Naive B cell (primary cell): Measurements from ENCODE around the gene CIB2. TPM values are rescaled to one million over a fixed set of nuclear protein-coding genes. Genes with fewer than 3 reads are reported as not detected.
A peak's percentile ranks its signal among the peaks of the same experiment; 100 is the strongest.

Experiments
- ATAC-seq, 2 donors: fragments of 150-1000 bp; cut with Tn5 transposase; 2 replicates each; pipeline ENCODE4 v1.10.0; 2021; ENCODE audit warnings: low read depth in 2 of 2, mild to moderate bottlenecking in 2 of 2, moderate library complexity in 2 of 2
- DNase-seq: peaks from one replicate; pipeline ENCODE4 v3.0.0; 2022
- H3K27ac Mint-ChIP-seq, 6 donors: one replicate each; pipeline ENCODE4 v1.8.0; 2020 to 2022; ENCODE audit warnings: mild to moderate bottlenecking in 6 of 6, mixed read lengths in 6 of 6, moderate library complexity in 5 of 6, inconsistent platforms in 2 of 6
- H3K27me3 Mint-ChIP-seq, 3 donors: one replicate each; pipeline ENCODE4 v1.8.0; 2021 to 2022; ENCODE audit warnings: mixed read lengths in 3 of 3, mild to moderate bottlenecking in 1 of 3
- H3K36me3 Mint-ChIP-seq, 2 donors: one replicate each; pipeline ENCODE4 v1.8.0; 2020 to 2022; ENCODE audit warnings: mixed read lengths in 2 of 2, inconsistent platforms in 1 of 2, mild to moderate bottlenecking in 1 of 2
- H3K4me1 Mint-ChIP-seq, 3 donors: one replicate each; pipeline ENCODE4 v1.8.0; 2020 to 2022; ENCODE audit warnings: mixed read lengths in 3 of 3, inconsistent platforms in 1 of 3, mild to moderate bottlenecking in 1 of 3, moderate library complexity in 1 of 3
- H3K4me3 Mint-ChIP-seq, 8 donors: one replicate each; pipeline ENCODE4 v1.8.0; 2020 to 2022; ENCODE audit warnings: mild to moderate bottlenecking in 8 of 8, mixed read lengths in 8 of 8, moderate library complexity in 8 of 8, inconsistent platforms in 2 of 8
- H3K9me3 Mint-ChIP-seq, 7 donors: one replicate each; pipeline ENCODE4 v1.8.0; 2020 to 2022; ENCODE audit warnings: mixed read lengths in 7 of 7, mild to moderate bottlenecking in 5 of 7, inconsistent platforms in 2 of 7, moderate library complexity in 1 of 7
- polyA plus RNA-seq, 6 donors: library from polyadenylated mRNA; unstranded; fragments of 300-500 nt; fragmentation: Illumina TruSeq; gene quantifications; one replicate each; pipeline ENCODE4 v1.2.3, GENCODE V29; 2021; ENCODE audit warnings: low read depth in 6 of 6

CIB2 gene
- polyA plus RNA-seq, 6 donors from 2014 or later: 0.57 to 2.6 (median 0.82) TPM; not detected in 1

DNA sequence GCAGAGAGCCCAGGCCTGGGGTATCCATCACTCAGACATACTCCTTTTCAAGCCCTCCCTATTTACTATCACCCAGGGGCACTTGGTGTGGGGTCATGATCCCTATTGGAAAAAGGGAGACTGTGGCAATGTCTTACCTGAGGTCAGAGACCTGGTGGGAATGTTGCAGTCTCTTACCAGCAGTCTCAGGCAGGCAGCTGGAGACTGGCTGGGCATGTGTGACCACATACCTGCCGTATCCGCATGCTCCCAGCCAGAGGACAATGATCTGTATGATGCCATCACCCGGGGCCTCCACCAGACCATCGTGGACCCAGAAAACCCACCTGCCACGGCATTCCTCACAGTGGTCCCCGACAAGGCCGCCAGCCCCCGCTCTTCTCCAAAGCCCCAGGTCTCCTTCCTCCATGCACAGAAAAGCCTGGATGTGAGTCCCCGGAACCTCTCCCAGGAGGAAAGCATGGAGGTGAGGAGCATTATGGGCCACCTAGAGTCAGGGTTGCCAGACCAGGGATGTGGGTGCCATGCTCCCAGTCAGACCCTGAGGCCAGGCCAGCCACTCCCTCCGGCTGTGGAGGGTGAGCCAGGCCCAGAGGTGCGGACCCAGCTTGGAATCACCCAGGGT is 33.0 kb downstream of the CIB2 start:
- ATAC-seq (no peak), DNase-seq (no peak)
- no peaks in the 10 kb centered on the region for H3K4me1 Mint-ChIP-seq
- H3K27ac Mint-ChIP-seq: no peak overlapping the region
- H3K36me3 Mint-ChIP-seq: no peaks in the 10 kb centered on the region
- H3K9me3 Mint-ChIP-seq: no peaks in the 10 kb centered on the region
- peaks cover 0 to 5% (median 0%) of the 10 kb centered on the region in 3 donors for H3K27me3 Mint-ChIP-seq
- H3K4me3 Mint-ChIP-seq: no peak overlapping the region

DNA sequence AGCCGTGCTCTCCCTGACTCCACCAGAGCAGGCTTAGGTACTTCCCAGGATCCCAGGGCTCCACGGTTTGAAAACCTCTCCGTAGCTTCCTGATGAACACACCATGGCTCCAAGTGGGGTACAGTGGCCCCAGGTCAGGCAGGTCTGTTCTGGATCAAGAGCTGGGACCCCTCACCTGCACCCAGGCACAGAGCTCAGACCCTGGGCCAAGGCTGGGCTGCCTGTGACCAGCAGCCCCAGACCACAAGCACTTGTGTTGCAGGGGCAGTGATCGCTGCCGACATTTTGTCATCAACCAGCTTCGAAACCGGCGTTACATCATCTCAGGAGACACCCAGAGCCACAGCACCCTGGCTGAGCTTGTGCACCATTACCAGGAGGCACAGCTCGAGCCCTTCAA is 33.6 kb downstream of the CIB2 start:
- H3K9me3 Mint-ChIP-seq: no peaks in the 10 kb centered on the region
- peak overlapping the region in 1 of 8 donors; percentile 56 for H3K4me3 Mint-ChIP-seq
- ATAC-seq (no peak), DNase-seq (no peak)
- no peak overlapping the region for H3K27ac Mint-ChIP-seq
- no peaks in the 10 kb centered on the region for H3K36me3 Mint-ChIP-seq
- no peaks in the 10 kb centered on the region for H3K4me1 Mint-ChIP-seq
- H3K27me3 Mint-ChIP-seq: peaks cover 0 to 5% (median 0%) of the 10 kb centered on the region in 3 donors

DNA sequence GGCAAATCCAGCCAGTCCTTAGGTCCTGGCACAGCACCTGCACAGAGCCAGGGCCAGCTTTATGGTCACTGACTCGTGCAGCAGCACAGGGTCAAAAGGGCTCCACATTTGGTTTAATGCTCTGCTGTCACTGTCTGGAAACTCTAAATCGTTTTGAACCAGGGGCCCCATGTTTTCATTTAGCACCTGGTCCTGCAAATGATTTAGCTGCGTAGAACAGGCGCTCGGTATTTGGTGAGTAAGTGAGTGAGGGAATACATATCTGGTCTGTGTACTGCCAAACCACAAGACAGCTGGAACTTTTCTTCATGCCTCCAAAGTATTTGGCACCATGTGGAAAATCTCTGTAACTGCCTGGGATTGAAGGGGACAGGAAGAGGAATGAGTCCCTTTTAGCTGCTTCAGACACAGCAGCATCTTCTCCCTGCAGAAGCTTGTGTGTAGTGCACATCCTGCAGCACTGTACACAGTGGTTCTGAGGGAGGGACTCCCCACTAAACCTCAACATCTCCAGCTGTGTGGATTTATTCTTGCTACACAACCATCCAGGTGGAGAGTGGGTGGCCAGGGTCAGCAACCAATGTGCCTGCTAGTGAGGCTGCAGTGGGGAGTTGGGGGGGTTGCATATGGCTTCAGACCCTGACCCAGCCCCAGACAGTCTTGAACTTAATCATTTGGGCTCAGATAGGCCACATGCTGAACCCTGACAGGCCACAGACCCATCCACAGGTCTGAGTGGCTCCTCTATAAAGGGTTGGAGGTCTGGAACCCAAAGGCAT is 37.8 kb downstream of the CIB2 start:
- peak overlapping the region in 1 of 6 donors; percentile 37 for H3K27ac Mint-ChIP-seq
- ATAC-seq: no peak
- H3K36me3 Mint-ChIP-seq: no peaks in the 10 kb centered on the region

DNA sequence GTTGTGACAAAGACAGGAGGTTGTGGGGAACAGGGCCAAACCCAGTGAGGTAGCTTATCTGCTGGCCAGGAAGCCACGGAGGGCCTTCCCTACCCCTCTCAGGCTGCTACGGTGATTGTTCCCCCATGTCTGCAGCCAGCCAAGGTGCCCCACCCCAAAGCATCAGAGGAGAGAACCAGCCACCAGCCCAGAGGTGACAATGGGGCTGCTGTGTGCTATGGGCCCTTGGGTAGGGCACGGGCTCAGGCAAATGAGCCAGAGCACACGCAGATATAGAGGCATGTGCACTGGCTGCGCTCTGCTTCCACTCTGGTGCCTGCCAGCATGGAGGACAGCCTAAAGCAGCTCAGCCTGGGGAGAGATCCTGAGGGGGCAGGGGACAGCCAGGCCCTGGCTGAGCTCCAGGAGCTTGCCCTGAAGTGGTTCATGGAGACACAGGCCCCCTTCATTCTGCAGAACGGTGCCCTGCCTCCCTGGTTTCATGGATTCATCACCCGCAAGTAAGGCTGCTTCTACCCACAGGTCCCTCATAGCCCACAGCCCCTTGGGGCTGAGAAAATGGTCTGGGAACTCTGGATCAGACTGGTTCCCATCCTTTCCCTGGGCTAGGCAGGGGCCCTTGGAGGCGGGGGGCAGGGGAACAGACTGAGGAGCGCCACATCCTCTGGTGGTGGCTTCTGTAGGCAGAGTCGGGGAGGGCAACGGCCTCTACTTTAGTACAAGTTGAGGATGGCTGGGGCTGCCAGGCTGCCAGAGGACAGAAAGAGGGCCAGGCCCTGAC is 38.8 kb downstream of the CIB2 start, which contains the start of gene SH2D7:
Gene SH2D7, plus strand, starts transcription at position 301 of the 781 bp plus-strand sequence. Its CDS starts 24 bp downstream, at position 325.
- Mint-ChIP-seq H3K9me3 (no peaks in the 10 kb centered on the region), H3K4me1 (peaks cover 5 to 13% (median 13%) of the 10 kb centered on the region in 3 donors), H3K36me3 (no peaks in the 10 kb centered on the region), H3K27me3 (peaks cover 0 to 5% (median 0%) of the 10 kb centered on the region in 3 donors), H3K27ac (peak within 1 kb of the TSS in 1 of 6 donors; percentile 37), H3K4me3 (no peak within 1 kb of the TSS)
- ATAC-seq: no peak
- no peak for DNase-seq

More for the DNA sequence above, 37.8 kb downstream of the CIB2 start:
- H3K4me1 Mint-ChIP-seq: peaks cover 0 to 5% (median 4%) of the 10 kb centered on the region in 3 donors
- H3K27me3 Mint-ChIP-seq: peaks cover 0 to 5% (median 0%) of the 10 kb centered on the region in 3 donors
- no peak overlapping the region for H3K4me3 Mint-ChIP-seq
- no peak for DNase-seq
- no peaks in the 10 kb centered on the region for H3K9me3 Mint-ChIP-seq

DNA sequence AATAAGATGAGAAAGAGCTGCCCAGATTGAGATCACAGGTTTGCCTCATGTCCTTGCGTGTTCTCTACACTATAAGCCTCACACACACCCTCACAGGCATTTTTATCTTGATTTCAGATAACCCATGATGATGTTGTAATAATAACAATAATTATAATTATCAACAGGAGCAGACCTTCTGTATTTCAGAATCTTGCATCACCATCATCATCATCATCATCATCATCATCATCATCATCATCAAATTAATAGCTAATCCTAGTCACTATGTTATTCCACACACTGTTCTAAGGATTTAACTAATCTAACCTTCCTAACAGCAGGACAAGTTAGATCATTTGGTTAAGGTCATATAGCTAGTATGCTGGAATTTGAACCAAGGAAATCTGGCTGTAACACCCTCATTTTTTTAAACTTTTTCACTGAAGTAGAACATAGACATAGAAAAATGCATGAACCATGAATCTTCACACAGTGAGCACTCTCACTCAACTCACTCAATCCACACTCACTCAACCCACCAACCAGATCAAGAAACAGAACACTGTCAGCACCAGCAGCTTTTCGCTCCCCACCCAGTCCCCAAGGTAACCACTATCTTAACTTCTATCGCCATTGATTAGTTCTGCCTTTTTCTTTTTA is 40.7 kb downstream of the CIB2 start:
- DNase-seq (no peak), ATAC-seq (no peak)
- Mint-ChIP-seq H3K27me3 (peaks cover 0 to 5% (median 0%) of the 10 kb centered on the region in 3 donors), H3K9me3 (no peaks in the 10 kb centered on the region), H3K4me3 (no peak overlapping the region), H3K36me3 (no peaks in the 10 kb centered on the region), H3K27ac (peak overlapping the region in 1 of 6 donors; percentile 92), H3K4me1 (peaks cover 5 to 16% (median 13%) of the 10 kb centered on the region in 3 donors)

DNA sequence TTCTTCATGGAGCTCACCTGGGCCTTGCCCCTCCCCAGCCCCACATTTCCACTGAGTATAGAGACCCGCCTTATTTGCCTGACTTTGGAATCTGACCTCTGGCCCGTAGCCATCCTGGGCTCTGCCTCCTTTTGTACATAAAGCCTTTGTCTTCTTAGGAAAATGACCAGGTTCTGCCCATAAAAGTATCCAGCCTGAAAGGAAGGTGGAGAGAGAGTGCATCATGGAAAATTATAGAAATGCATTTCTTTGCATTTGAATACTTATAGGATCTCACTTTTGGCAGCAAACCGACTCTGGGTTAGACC is 42.5 kb downstream of the CIB2 start:
- DNase-seq (no peak), ATAC-seq (no peak)
- no peaks in the 10 kb centered on the region for H3K36me3 Mint-ChIP-seq
- H3K4me1 Mint-ChIP-seq: peaks cover 9 to 16% (median 13%) of the 10 kb centered on the region in 3 donors
- peak overlapping the region in 1 of 6 donors; percentile 67 for H3K27ac Mint-ChIP-seq
- H3K9me3 Mint-ChIP-seq: no peaks in the 10 kb centered on the region
- H3K27me3 Mint-ChIP-seq: no peaks in the 10 kb centered on the region
- H3K4me3 Mint-ChIP-seq: no peak overlapping the region

DNA sequence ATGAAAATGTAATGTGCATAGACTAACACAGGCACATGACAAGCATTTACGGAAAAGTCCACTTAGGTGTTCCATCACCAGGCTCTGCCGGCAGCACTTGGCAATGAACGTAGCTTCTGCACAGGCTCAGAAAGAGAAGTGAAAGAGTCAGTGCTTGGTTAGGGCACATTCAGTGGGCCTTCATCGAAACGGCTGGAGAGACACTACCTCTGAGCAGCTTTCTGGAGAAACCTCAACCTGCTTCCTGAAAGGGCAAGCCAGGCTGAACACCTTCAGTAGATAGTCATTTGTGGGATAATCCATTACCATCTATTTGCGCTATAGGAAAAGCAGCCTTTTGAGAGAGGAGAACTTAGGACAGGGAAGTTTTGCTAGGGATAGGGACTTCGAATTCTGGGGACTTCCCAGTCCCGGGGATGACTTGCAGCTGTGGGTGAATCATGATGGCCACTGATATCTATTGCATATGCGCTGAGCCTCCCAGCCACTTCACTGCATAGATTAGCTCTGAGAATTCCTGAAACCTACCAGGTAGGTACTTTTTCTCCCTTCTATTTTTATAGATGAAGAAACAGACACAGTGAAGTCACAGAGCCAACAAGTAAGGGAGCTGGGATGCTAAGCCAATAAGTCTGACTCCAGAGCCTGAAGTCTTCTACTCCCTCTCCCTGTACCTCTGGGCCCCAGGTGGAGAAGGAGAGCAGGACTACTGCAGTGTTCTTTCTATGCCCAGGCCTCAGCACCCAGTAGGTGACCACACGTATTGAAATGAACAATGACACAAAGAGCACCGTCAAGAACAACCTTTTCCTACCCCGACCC is 43.1 kb downstream of the CIB2 start:
- Mint-ChIP-seq H3K4me1 (peaks cover 9 to 16% (median 13%) of the 10 kb centered on the region in 3 donors), H3K27ac (peak overlapping the region in 4 of 6 donors; percentile 16 to 67 (median 42)), H3K27me3 (no peaks in the 10 kb centered on the region), H3K9me3 (no peaks in the 10 kb centered on the region), H3K4me3 (no peak overlapping the region), H3K36me3 (no peaks in the 10 kb centered on the region)
- ATAC-seq: peak; percentile 98
- peak; percentile 25 for DNase-seq

DNA sequence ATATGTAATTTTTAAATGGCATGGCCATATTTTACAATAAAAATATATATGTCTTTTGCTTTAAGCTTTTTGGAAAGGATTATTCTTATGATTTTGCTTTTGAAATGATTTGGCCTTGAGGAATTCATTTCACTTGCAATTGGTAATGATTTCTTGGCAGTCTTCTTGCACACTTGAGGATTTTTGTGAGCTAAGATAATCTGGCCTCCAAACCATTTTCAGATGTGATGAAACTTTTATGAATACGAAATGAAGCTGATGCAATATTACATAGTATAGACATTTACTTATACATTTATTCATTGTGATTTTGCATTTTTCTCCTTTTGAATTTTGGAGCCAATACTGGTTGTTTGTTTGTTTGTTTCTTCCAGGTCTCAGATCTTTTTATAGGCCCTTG is 45.3 kb downstream of the CIB2 start:
- Mint-ChIP-seq H3K4me1 (peaks cover 9 to 16% (median 13%) of the 10 kb centered on the region in 3 donors), H3K4me3 (no peak overlapping the region), H3K36me3 (no peaks in the 10 kb centered on the region), H3K27me3 (no peaks in the 10 kb centered on the region), H3K9me3 (no peaks in the 10 kb centered on the region), H3K27ac (no peak overlapping the region)
- ATAC-seq (no peak), DNase-seq (no peak)

DNA sequence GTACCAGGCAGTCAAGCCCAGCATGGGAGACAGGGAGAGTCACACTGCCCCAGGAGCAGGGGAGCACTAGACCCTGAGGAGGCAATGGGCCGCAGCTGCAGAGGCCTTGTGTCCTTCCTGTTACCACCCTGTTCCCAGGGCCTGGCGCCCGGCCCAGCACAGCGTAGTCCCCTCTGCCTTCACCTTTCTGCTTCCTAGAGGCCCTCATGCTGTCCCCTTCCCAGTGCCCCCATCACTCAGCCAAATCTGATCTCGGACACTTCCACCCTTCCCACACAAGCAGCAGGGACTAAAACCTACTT is 46.8 kb downstream of the CIB2 start:
- Mint-ChIP-seq H3K36me3 (no peaks in the 10 kb centered on the region), H3K27ac (peak overlapping the region in 1 of 6 donors; percentile 56)
- ATAC-seq: no peak

DNA sequence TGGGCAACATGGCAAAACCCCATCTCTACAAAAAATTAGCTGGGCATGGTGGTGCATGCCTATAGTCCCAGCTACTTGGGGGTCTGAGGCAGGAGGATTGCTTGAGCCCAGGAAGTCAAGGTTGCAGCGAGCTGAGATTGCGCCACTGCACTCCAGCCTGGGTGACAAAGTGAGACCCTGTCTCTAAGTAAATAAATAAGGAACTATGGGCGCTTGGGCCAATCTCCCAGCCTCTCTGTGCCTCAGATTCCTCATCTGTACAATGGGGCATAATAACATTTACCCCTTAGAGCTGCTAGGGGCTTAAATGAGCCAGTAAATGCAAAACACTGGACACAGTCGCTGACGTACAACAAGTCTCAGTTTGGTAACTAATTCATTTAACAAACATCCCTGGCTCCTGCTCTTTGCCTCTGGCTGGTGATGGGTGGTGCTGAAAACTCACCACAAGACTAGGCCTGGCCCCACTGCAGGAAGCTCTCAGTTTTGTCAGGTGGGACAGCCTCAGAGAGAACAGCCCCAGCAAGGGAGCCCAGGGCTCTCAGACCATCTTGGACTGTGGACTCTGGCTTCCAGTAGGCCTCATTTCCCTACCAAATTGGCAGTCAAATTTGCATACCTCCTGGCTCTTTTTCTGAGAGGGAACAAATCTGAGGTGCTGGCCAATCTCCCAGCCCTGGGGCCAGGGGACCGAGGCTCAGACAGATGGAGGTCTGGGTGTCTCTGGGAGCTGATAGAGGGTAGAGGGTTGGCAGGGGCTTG is 47.4 kb downstream of the CIB2 start:
- no peaks in the 10 kb centered on the region for H3K27me3 Mint-ChIP-seq
- ATAC-seq: no peak
- no peak overlapping the region for H3K4me3 Mint-ChIP-seq
- no peak overlapping the region for H3K27ac Mint-ChIP-seq
- no peak for DNase-seq
- H3K4me1 Mint-ChIP-seq: peaks cover 9 to 16% (median 13%) of the 10 kb centered on the region in 3 donors
- H3K36me3 Mint-ChIP-seq: no peaks in the 10 kb centered on the region
- H3K9me3 Mint-ChIP-seq: no peaks in the 10 kb centered on the region

More for the DNA sequence above, 46.8 kb downstream of the CIB2 start:
- peaks cover 9 to 16% (median 13%) of the 10 kb centered on the region in 3 donors for H3K4me1 Mint-ChIP-seq
- H3K27me3 Mint-ChIP-seq: no peaks in the 10 kb centered on the region
- H3K9me3 Mint-ChIP-seq: no peaks in the 10 kb centered on the region
- no peak overlapping the region for H3K4me3 Mint-ChIP-seq
- DNase-seq: no peak

DNA sequence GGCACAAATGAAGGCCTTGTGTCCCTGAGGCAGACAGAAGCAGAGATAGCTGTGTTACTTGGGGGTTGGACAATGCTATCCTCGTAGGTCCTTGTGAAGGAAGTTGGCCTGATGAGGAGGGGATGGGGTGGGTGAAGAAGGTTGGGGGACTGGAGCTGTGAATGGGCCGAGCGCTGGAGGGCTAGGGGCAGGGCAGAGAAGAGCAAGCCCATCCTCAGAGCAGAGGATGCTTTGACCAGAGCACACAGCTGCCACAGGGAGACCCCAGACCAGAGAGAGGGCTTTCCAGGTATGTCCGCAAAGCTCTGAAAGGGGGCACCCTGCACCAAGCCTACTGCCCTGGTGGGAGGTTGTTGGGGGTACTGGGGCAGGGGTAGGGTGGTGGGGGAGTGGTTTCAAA is 48.1 kb downstream of the CIB2 start:
- Mint-ChIP-seq H3K36me3 (no peaks in the 10 kb centered on the region), H3K4me3 (no peak overlapping the region), H3K27me3 (no peaks in the 10 kb centered on the region), H3K4me1 (peaks cover 8 to 11% (median 9%) of the 10 kb centered on the region in 3 donors), H3K9me3 (no peaks in the 10 kb centered on the region), H3K27ac (no peak overlapping the region)
- no peak for ATAC-seq
- no peak for DNase-seq

DNA sequence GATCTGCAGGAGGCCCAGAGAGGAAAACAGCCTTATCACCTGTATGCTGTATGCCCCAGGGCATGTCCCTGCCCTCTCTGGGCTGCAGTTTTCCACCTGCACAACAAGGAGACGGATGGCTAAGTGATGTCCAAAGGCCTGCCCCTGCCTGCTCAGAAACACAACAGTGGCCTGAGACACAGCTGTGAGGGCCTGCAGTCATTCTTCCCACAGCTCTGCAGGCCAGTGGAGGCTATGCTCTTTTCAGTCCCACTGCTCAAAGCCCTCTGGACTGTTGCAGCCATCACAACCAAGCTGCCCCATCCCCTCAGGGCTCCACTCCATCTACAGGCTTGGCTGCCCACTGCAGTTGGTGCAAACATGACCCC is 48.5 kb downstream of the CIB2 start:
- Mint-ChIP-seq H3K27me3 (no peaks in the 10 kb centered on the region), H3K4me1 (peaks cover 8 to 11% (median 8%) of the 10 kb centered on the region in 3 donors), H3K36me3 (no peaks in the 10 kb centered on the region), H3K27ac (no peak overlapping the region), H3K9me3 (no peaks in the 10 kb centered on the region), H3K4me3 (no peak overlapping the region)
- ATAC-seq (no peak), DNase-seq (no peak)
